ENCODE data around the gene CREB3. TPM values are rescaled to one million over a fixed set of nuclear protein-coding genes. Genes with fewer than 3 reads are reported as not detected.

CREB3 gene
- total and polyA plus RNA-seq, 2 of the 4 experiments (the other 2 are of a cell fraction), result 60.7 to 106 TPM

DNA sequence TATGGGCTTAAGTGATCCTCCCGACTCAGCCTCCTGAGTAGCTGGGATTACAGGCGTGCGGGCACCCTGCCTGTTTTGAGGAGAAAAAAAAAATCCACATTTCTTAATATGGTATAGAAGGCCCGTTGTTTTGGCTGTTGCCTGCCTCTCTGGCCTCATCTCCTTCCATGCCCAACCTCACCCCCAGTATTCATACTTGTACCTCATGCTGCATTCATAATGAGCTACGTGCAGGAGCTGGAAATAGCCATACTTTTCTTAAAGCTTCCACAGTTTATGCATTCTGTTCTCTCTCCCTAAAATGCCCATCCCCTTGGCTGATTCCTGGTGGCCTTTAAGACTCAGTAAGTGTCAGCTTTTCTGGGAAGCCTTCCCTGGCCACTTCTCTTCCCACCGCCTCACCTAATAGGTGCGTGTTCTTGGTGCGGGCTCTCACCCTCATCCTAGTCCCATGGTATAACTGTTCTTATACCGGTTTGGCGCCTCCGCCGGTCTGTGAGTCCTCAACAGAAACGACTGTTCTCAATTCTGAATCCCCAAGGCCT, 40.6 kb upstream of the CREB3 start:
- Histone ChIP-seq H3K18ac (ENCODE audit: low read depth, low read length) (no peak overlapping the region; the same call in 1 of the 2 replicates), H3K27me3 (ENCODE audit: control insufficient read depth, insufficient read depth, low read length) (no peaks in the 10 kb centered on the region), H3K4me3 (ENCODE audit: insufficient read depth, low read depth, low read length) (no peak overlapping the region), H3K9me1 (ENCODE audit: insufficient read depth, low read length) (peaks cover 22% of the 10 kb centered on the region), H4K20me1 (ENCODE audit: insufficient read depth, low read length) (peaks cover 37% of the 10 kb centered on the region), H4K5ac (ENCODE audit: low read depth, low read length) (peak overlapping the region; percentile 37), H2AK9ac (replicated peaks; ENCODE audit: low read depth, low read length, poor library complexity) (peak overlapping the region; percentile 19), H3K79me1 (ENCODE audit: low read depth in 1 of 2, low read length in 2 of 2) (peaks cover 0 to 53% of the 10 kb centered on the region in 2 experiments), H2AK5ac (ENCODE audit: low read depth, low read length) (peak overlapping the region; percentile 12), H3K4me1 (ENCODE audit: control insufficient read depth, insufficient read depth, low read length) (peaks cover 15% of the 10 kb centered on the region), H2BK5ac (ENCODE audit: low read depth, low read length, poor library complexity, severe bottlenecking) (peak overlapping the region; percentile 98), H3K27ac (ENCODE audit: insufficient read depth, low read length) (peak overlapping the region; percentile 98; the same call in 1 of the 2 replicates), H2AFZ (replicated peaks; ENCODE audit: low read length, poor library complexity) (no peak overlapping the region), H2BK20ac (ENCODE audit: low read depth, low read length) (no peak overlapping the region), H3K14ac (replicated peaks; ENCODE audit: low read depth, low read length) (peak overlapping the region; percentile 91; the same call in 1 of the 2 replicates), H3K4ac (ENCODE audit: low read depth, low read length) (peak overlapping the region; percentile 96), H3K23ac (ENCODE audit: low read depth, low read length) (peak overlapping the region; percentile 84; the same call in 1 of the 2 replicates), H3K4me2 (ENCODE audit: low read depth, low read length) (no peak overlapping the region), H4K8ac (ENCODE audit: low read depth in 2 of 2, low read length in 2 of 2) (peak overlapping the region; percentile 93 to 96; a peak in 3 of 4 replicates), H3K56ac (ENCODE audit: extremely low read depth, insufficient read depth, low read length) (no peak overlapping the region), H4K91ac (ENCODE audit: insufficient read depth, low read depth, low read length) (peak overlapping the region; percentile 97; the same call in 1 of the 2 replicates), H3K9ac (ENCODE audit: low read depth, low read length) (peak overlapping the region; percentile 95; the same call in 1 of the 2 replicates), H3K9me3 (ENCODE audit: control insufficient read depth, insufficient read depth, low read length) (no peaks in the 10 kb centered on the region), H3K36me3 (ENCODE audit: control insufficient read depth, insufficient read depth, low read length) (peaks cover 27% of the 10 kb centered on the region), H2BK15ac (ENCODE audit: low read depth, low read length) (no peak overlapping the region), H2BK120ac (ENCODE audit: low read depth, low read length) (0 out of 2 replicates have a peak overlapping the region, but pooled peaks have one; percentile 4)
- BruUV-seq (replicated peaks), result no TSS peak
- dilution Hi-C loops (cut with HindIII; ENCODE audit: low sequenced_read_pairs, unreplicated experiment) (no loop called here), intact Hi-C loops (cut with micrococcal nuclease) (loop anchor here (2.0 to 5.0 kb wide), 2 partner anchors 35 to 37 kb away; partner anchors contain the start of genes CCDC107 and RMRP), in situ Hi-C loops (cut with MboI; ENCODE audit: low sequenced_read_pairs) (no loop called here)
- 80% methylated on average over 1 of the region's 13 CpGs; no CpG with 5 or more reads in 1 of the 2 experiments for WGBS, 2 experiments (ENCODE audit: extremely low coverage in 2 of 2, insufficient read length in 1 of 2)
- ChIA-PET CTCF (interaction anchor here (0.6 to 0.9 kb wide), 3 partner anchors 9 to 31 kb away, joined by 4 to 5 read pairs (median 4); no protein-coding TSS in a partner anchor), POLR2A (ENCODE audit: unreplicated experiment) (interaction anchor here (0.6 to 2.3 kb wide), 2 partner anchors 9 to 36 kb away, joined by 3 to 23 read pairs; no protein-coding TSS in a partner anchor)
- DNase-seq (no peak), ATAC-seq (ENCODE audit: low read depth) (no peak)
- TF ChIP-seq USF2 (IDR thresholded peaks at IDR 0.05; ENCODE audit: low read depth, low read length), result no peak
- TF ChIP-seq SMC3 (IDR thresholded peaks at IDR 0.05; ENCODE audit: low read depth, low read length), result no peak
- TF ChIP-seq NFE2L2 (IDR thresholded peaks at IDR 0.05; ENCODE audit: low read depth, low read length), result no peak
- TF ChIP-seq RFX5 (IDR thresholded peaks at IDR 0.05; ENCODE audit: low read depth, low read length), result no peak
- TF ChIP-seq, protein P1, sequence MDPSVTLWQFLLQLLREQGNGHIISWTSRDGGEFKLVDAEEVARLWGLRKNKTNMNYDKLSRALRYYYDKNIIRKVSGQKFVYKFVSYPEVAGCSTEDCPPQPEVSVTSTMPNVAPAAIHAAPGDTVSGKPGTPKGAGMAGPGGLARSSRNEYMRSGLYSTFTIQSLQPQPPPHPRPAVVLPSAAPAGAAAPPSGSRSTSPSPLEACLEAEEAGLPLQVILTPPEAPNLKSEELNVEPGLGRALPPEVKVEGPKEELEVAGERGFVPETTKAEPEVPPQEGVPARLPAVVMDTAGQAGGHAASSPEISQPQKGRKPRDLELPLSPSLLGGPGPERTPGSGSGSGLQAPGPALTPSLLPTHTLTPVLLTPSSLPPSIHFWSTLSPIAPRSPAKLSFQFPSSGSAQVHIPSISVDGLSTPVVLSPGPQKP (IDR thresholded peaks at IDR 0.05; ENCODE audit: borderline replicate concordance, low read depth, low read length), result no peak
- no peak for TF ChIP-seq POLR2A (IDR thresholded peaks at IDR 0.05; ENCODE audit: low read depth, low read length)
- TF ChIP-seq RAD21 (IDR thresholded peaks at IDR 0.05; ENCODE audit: low read length), result no peak
- TF ChIP-seq MAZ (IDR thresholded peaks at IDR 0.05; ENCODE audit: borderline replicate concordance, low read depth, low read length), result no peak
- TF ChIP-seq CHD1 (IDR thresholded peaks at IDR 0.05; ENCODE audit: low read depth, low read length), result no peak
- no peak for TF ChIP-seq MXI1 (IDR thresholded peaks at IDR 0.05; ENCODE audit: borderline replicate concordance, low read depth, low read length)
- TF ChIP-seq FOS (IDR thresholded peaks at IDR 0.05; ENCODE audit: low read depth, low read length), result no peak
- TF ChIP-seq CTCF (conservative IDR thresholded peaks at IDR 0.05; ENCODE audit: low read depth, low read length), result no peak
- no peak for TF ChIP-seq BHLHE40 (IDR thresholded peaks at IDR 0.05; ENCODE audit: low read depth, low read length)
- no peak for TF ChIP-seq MAFK (IDR thresholded peaks at IDR 0.05; ENCODE audit: low read depth, low read length)
- TF ChIP-seq RCOR1 (IDR thresholded peaks at IDR 0.05; ENCODE audit: insufficient replicate concordance, low read length), result no peak

All from IMR-90 (cell line).